ENCODE results near the gene ADARB2.
"Not testable (repeated sequence)": the region's sequence is repeated elsewhere in the genome, so short reads cannot be mapped to it uniquely, and the experiment has no call there.

ADARB2 gene

GRCh38 chr10:1629326-1630198 is 107.8 kb downstream of the ADARB2 start:
- TF ChIP-seq TAF1 (IDR thresholded peaks at IDR 0.05; ENCODE audit: low read depth, low read length) (no peak), PAX5 (IDR thresholded peaks at IDR 0.05; ENCODE audit: insufficient read depth, low read length, severe bottlenecking) (no peak), POLR2AphosphoS5 (IDR thresholded peaks at IDR 0.05; ENCODE audit: low read depth, low read length) (no peak), SPI1 (IDR thresholded peaks at IDR 0.05; ENCODE audit: low read depth, low read length) (no peak), POLR2A (IDR thresholded peaks at IDR 0.05; ENCODE audit: low read depth, low read length) (no peak), POU2F2 (IDR thresholded peaks at IDR 0.05; ENCODE audit: low read depth, low read length) (no peak)
- DNase-seq (ENCODE audit: insufficient read length, low spot score): no peak
- FAIRE-seq: no peak

- FAIRE-seq: no peak
- no peak for DNase-seq (ENCODE audit: insufficient read length, low spot score)
- TF ChIP-seq SPI1 (IDR thresholded peaks at IDR 0.05; ENCODE audit: low read depth, low read length) (no peak), POU2F2 (IDR thresholded peaks at IDR 0.05; ENCODE audit: low read depth, low read length) (no peak), POLR2AphosphoS5 (IDR thresholded peaks at IDR 0.05; ENCODE audit: low read depth, low read length) (no peak), POLR2A (IDR thresholded peaks at IDR 0.05; ENCODE audit: low read depth, low read length) (no peak), PAX5 (IDR thresholded peaks at IDR 0.05; ENCODE audit: insufficient read depth, low read length, severe bottlenecking) (no peak), TAF1 (IDR thresholded peaks at IDR 0.05; ENCODE audit: low read depth, low read length) (no peak)
Measured at GRCh38 chr10:1628757-1629156, 108.6 kb downstream of the ADARB2 start.

- no peak for DNase-seq (ENCODE audit: insufficient read length, low spot score)
- FAIRE-seq: no peak
- TF ChIP-seq POLR2AphosphoS5 (IDR thresholded peaks at IDR 0.05; ENCODE audit: low read depth, low read length): no peak
- no peak for TF ChIP-seq SPI1 (IDR thresholded peaks at IDR 0.05; ENCODE audit: low read depth, low read length)
- TF ChIP-seq POU2F2 (IDR thresholded peaks at IDR 0.05; ENCODE audit: low read depth, low read length): no peak
- TF ChIP-seq PAX5 (IDR thresholded peaks at IDR 0.05; ENCODE audit: insufficient read depth, low read length, severe bottlenecking): no peak
- TF ChIP-seq TAF1 (IDR thresholded peaks at IDR 0.05; ENCODE audit: low read depth, low read length): no peak
- TF ChIP-seq POLR2A (IDR thresholded peaks at IDR 0.05; ENCODE audit: low read depth, low read length): no peak
Measured at GRCh38 chr10:1627945-1628344, 109.4 kb downstream of the ADARB2 start.

GRCh38 chr10:1626835-1627234 is 110.5 kb downstream of the ADARB2 start:
- no peak for TF ChIP-seq PAX5 (IDR thresholded peaks at IDR 0.05; ENCODE audit: insufficient read depth, low read length, severe bottlenecking)
- no peak for TF ChIP-seq POLR2AphosphoS5 (IDR thresholded peaks at IDR 0.05; ENCODE audit: low read depth, low read length)
- no peak for TF ChIP-seq SPI1 (IDR thresholded peaks at IDR 0.05; ENCODE audit: low read depth, low read length)
- TF ChIP-seq POU2F2 (IDR thresholded peaks at IDR 0.05; ENCODE audit: low read depth, low read length): no peak
- TF ChIP-seq POLR2A (IDR thresholded peaks at IDR 0.05; ENCODE audit: low read depth, low read length): no peak
- no peak for TF ChIP-seq TAF1 (IDR thresholded peaks at IDR 0.05; ENCODE audit: low read depth, low read length)
- FAIRE-seq (no peak), DNase-seq (ENCODE audit: insufficient read length, low spot score) (no peak)

GRCh38 chr10:1626410-1626809 is 110.9 kb downstream of the ADARB2 start:
- FAIRE-seq: no peak
- TF ChIP-seq POU2F2 (IDR thresholded peaks at IDR 0.05; ENCODE audit: low read depth, low read length) (no peak), POLR2A (IDR thresholded peaks at IDR 0.05; ENCODE audit: low read depth, low read length) (no peak), PAX5 (IDR thresholded peaks at IDR 0.05; ENCODE audit: insufficient read depth, low read length, severe bottlenecking) (no peak), TAF1 (IDR thresholded peaks at IDR 0.05; ENCODE audit: low read depth, low read length) (no peak), POLR2AphosphoS5 (IDR thresholded peaks at IDR 0.05; ENCODE audit: low read depth, low read length) (no peak), SPI1 (IDR thresholded peaks at IDR 0.05; ENCODE audit: low read depth, low read length) (no peak)
- no peak for DNase-seq (ENCODE audit: insufficient read length, low spot score)

- FAIRE-seq (no peak), DNase-seq (ENCODE audit: insufficient read length, low spot score) (no peak)
- TF ChIP-seq SPI1 (IDR thresholded peaks at IDR 0.05; ENCODE audit: low read depth, low read length) (no peak), TAF1 (IDR thresholded peaks at IDR 0.05; ENCODE audit: low read depth, low read length) (no peak), POU2F2 (IDR thresholded peaks at IDR 0.05; ENCODE audit: low read depth, low read length) (no peak), POLR2AphosphoS5 (IDR thresholded peaks at IDR 0.05; ENCODE audit: low read depth, low read length) (no peak), POLR2A (IDR thresholded peaks at IDR 0.05; ENCODE audit: low read depth, low read length) (no peak), PAX5 (IDR thresholded peaks at IDR 0.05; ENCODE audit: insufficient read depth, low read length, severe bottlenecking) (no peak)
Measured at GRCh38 chr10:1625731-1626130, 111.6 kb downstream of the ADARB2 start.

GRCh38 chr10:1625079-1625478 is 112.2 kb downstream of the ADARB2 start:
- DNase-seq (ENCODE audit: insufficient read length, low spot score): no peak
- TF ChIP-seq SPI1 (IDR thresholded peaks at IDR 0.05; ENCODE audit: low read depth, low read length): no peak
- no peak for TF ChIP-seq POU2F2 (IDR thresholded peaks at IDR 0.05; ENCODE audit: low read depth, low read length)
- TF ChIP-seq POLR2A (IDR thresholded peaks at IDR 0.05; ENCODE audit: low read depth, low read length): no peak
- TF ChIP-seq PAX5 (IDR thresholded peaks at IDR 0.05; ENCODE audit: insufficient read depth, low read length, severe bottlenecking): no peak
- no peak for TF ChIP-seq TAF1 (IDR thresholded peaks at IDR 0.05; ENCODE audit: low read depth, low read length)
- TF ChIP-seq POLR2AphosphoS5 (IDR thresholded peaks at IDR 0.05; ENCODE audit: low read depth, low read length): no peak
- no peak for FAIRE-seq

GRCh38 chr10:1624240-1624639 is 113.1 kb downstream of the ADARB2 start:
- DNase-seq (ENCODE audit: insufficient read length, low spot score) (no peak), FAIRE-seq (no peak)
- TF ChIP-seq SPI1 (IDR thresholded peaks at IDR 0.05; ENCODE audit: low read depth, low read length) (no peak), POLR2AphosphoS5 (IDR thresholded peaks at IDR 0.05; ENCODE audit: low read depth, low read length) (no peak), PAX5 (IDR thresholded peaks at IDR 0.05; ENCODE audit: insufficient read depth, low read length, severe bottlenecking) (no peak), POU2F2 (IDR thresholded peaks at IDR 0.05; ENCODE audit: low read depth, low read length) (no peak), POLR2A (IDR thresholded peaks at IDR 0.05; ENCODE audit: low read depth, low read length) (no peak), TAF1 (IDR thresholded peaks at IDR 0.05; ENCODE audit: low read depth, low read length) (no peak)

- no peak for TF ChIP-seq TAF1 (IDR thresholded peaks at IDR 0.05; ENCODE audit: low read depth, low read length)
- no peak for TF ChIP-seq POLR2A (IDR thresholded peaks at IDR 0.05; ENCODE audit: low read depth, low read length)
- no peak for TF ChIP-seq POLR2AphosphoS5 (IDR thresholded peaks at IDR 0.05; ENCODE audit: low read depth, low read length)
- TF ChIP-seq POU2F2 (IDR thresholded peaks at IDR 0.05; ENCODE audit: low read depth, low read length): no peak
- TF ChIP-seq PAX5 (IDR thresholded peaks at IDR 0.05; ENCODE audit: insufficient read depth, low read length, severe bottlenecking): no peak
- no peak for TF ChIP-seq SPI1 (IDR thresholded peaks at IDR 0.05; ENCODE audit: low read depth, low read length)
- no peak for FAIRE-seq
- no peak for DNase-seq (ENCODE audit: insufficient read length, low spot score)
Measured at GRCh38 chr10:1620803-1621202, 116.5 kb downstream of the ADARB2 start.

GRCh38 chr10:1617376-1618317 is 119.7 kb downstream of the ADARB2 start:
- not testable (repeated sequence) for FAIRE-seq; DNase-seq (ENCODE audit: insufficient read length, low spot score)

- not testable (repeated sequence) for FAIRE-seq; DNase-seq (ENCODE audit: insufficient read length, low spot score)
Measured at GRCh38 chr10:1616701-1617100, 120.6 kb downstream of the ADARB2 start.
